RWPE1 (cell line): Measurements from ENCODE around the gene GNA12.

Experiments used
- CTCF ChIA-PET: fragments of 350-600 bp; sonication (Branson Sonifier 250); formaldehyde crosslinking; extraction: SDS; loops from one replicate; lab custom pipeline; 2021; lab: Yijun Ruan, JAX
- POLR2A ChIA-PET: fragments of 400-600 bp; formaldehyde crosslinking; extraction: SDS; loops from one replicate; lab custom pipeline; 2020; ENCODE audit warnings: antibody characterized with exemption; ENCODE audit not compliant: low non-redundant PET; lab: Yijun Ruan, JAX
- DNase-seq: peaks from one replicate; pipeline ENCODE4 v3.0.0; 2012; ENCODE audit warnings: low spot score
- H3K27ac ChIP-seq: fragments of 450-650 bp; 2 replicates; pipeline ENCODE4 v1.5.1; 2017
- TF ChIP-seq, protein P1 (sequence below): fragments of 450-650 bp; conservative IDR thresholded peaks from 2 replicates; pipeline ENCODE4 v1.5.1; 2017; ENCODE audit warnings: low read depth, mild to moderate bottlenecking

GNA12 gene

DNA sequence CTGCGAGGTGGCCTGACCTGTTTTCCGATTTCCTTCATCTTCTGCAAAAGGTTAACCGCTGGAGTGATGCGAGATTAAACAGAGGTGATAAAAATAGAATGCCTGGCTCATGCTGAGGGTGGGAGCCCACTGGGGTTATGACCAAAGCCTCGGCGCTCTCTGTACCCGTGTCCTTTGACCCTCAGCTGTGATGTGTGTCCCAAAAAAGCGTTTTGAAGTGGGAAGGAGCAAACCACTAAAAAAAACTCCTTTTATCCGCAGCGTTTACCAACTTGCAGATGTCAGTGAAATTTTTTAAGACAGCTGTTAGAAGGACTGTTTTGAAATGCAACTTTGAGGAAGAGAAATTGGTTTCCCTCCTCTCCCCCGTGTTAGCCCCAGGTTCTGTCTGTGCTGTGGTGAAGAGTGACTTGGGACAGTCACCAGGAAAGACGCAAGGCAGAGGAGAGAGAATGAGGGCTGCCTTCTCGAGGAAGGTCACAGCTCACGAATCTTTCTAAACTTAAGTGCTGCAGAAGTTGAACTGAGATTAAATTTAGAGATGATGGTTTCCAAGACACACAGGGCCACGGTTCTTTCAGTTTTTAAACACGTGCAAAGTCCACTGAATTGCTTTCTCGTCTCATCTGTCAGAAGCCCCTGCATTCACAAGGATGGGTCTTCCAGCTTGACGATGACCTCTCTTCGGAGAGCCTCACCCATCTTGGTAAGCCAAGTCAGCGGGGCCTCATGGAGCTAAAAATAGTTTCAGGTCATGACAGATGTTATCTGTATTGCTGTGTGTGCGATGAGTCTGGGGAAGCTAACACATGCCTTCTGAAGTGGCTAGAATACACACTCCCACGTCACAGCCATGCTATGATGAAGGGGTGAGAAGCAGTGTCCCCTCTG is 128.5 kb downstream of the GNA12 start:
- TF ChIP-seq, protein P1, sequence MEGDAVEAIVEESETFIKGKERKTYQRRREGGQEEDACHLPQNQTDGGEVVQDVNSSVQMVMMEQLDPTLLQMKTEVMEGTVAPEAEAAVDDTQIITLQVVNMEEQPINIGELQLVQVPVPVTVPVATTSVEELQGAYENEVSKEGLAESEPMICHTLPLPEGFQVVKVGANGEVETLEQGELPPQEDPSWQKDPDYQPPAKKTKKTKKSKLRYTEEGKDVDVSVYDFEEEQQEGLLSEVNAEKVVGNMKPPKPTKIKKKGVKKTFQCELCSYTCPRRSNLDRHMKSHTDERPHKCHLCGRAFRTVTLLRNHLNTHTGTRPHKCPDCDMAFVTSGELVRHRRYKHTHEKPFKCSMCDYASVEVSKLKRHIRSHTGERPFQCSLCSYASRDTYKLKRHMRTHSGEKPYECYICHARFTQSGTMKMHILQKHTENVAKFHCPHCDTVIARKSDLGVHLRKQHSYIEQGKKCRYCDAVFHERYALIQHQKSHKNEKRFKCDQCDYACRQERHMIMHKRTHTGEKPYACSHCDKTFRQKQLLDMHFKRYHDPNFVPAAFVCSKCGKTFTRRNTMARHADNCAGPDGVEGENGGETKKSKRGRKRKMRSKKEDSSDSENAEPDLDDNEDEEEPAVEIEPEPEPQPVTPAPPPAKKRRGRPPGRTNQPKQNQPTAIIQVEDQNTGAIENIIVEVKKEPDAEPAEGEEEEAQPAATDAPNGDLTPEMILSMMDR, result no peak
- no peak overlapping the region for H3K27ac ChIP-seq
- CTCF ChIA-PET, result interaction anchor here (1.0 kb wide), 1 partner anchor 248 kb away, joined by 3 read pairs; no protein-coding TSS in a partner anchor
- POLR2A ChIA-PET, result no interaction called here
- no peak for DNase-seq

- H3K27ac ChIP-seq, result no peak overlapping the region
- DNase-seq, result no peak
- POLR2A ChIA-PET, result interaction anchor here (0.6 kb wide), 1 partner anchor 14 kb away, joined by 5 read pairs; no protein-coding TSS in a partner anchor
- TF ChIP-seq, protein P1, result no peak
- CTCF ChIA-PET, result interaction anchor here (1.0 kb wide), 1 partner anchor 247 kb away, joined by 3 read pairs; no protein-coding TSS in a partner anchor
Measured at GRCh38 chr7:2714636-2715035, 129.5 kb downstream of the GNA12 start.

- TF ChIP-seq, protein P1, result no peak
- no peak overlapping the region for H3K27ac ChIP-seq
- ChIA-PET POLR2A (no interaction called here), CTCF (interaction anchor here (1.1 kb wide), 1 partner anchor 33 kb away, joined by 3 read pairs; no protein-coding TSS in a partner anchor)
- no peak for DNase-seq
Measured at GRCh38 chr7:2713978-2714377, 130.1 kb downstream of the GNA12 start.

DNA sequence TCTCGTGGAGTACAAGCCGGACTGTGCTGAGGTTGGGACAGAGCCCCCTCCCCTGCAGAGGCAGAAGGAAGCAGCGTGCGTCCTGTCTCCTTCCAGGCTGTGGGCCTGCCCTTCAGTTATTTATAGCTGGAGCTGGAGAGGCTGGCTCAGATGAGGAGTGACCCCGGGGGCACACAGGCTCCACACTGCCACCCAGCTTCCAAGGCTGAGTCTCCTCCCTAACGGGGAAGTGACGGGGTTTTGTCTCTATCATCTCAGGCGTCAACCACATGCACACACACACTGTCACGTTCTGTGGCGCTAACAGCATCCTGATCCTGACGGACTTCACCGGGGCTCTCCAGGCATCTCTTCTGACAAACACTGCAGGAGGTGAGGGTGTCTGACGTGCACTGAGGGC is 130.7 kb downstream of the GNA12 start:
- TF ChIP-seq, protein P1, result no peak
- ChIA-PET POLR2A (no interaction called here), CTCF (interaction anchor here (0.6 to 1.1 kb wide), 2 partner anchors 32 to 741 kb away, joined by 3 to 4 read pairs; no protein-coding TSS in a partner anchor)
- H3K27ac ChIP-seq, result no peak overlapping the region
- DNase-seq, result no peak

DNA sequence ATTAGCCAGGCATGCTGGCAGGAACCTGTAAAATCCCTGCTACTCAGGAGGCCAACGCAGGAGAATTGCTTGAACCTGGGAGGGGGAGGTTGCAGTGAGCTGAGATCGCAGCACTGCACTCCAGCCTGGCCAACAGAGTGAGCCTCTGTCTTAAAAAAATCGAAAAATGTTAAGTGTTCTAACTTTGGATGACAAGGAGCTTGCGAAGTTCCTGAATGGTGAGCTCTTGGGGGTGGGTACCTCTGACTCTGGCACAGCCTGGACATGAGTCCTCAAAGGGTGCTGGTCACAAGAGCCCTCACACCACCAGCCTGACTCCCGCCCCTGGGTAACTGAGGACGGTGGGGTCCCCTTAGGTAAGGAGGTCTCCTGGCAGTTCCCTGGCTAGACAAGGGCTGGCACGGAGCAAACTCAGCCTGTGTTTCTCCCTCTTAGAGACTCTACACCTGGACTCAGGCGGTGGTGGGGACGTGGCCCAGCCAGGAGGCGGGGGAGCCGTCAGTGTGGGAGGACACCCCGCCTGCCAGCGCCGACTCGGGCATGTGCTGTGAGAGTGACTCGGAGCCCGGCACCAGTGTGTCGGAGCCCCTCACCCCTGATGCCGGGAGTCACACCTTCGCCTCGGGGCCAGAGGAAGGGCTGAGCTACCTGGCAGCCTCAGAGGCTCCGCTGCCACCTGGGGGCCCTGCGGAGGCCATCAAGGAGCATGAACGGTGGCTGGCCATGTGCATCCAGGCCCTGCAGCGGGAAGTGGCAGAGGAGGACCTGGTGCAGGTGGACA is 132.0 kb downstream of the GNA12 start:
- ChIA-PET POLR2A (no interaction called here), CTCF (interaction anchor here (0.6 kb wide), 1 partner anchor 154 kb away, joined by 3 read pairs; no protein-coding TSS in a partner anchor)
- DNase-seq, result no peak
- H3K27ac ChIP-seq, result no peak overlapping the region
- TF ChIP-seq, protein P1, result no peak

DNA sequence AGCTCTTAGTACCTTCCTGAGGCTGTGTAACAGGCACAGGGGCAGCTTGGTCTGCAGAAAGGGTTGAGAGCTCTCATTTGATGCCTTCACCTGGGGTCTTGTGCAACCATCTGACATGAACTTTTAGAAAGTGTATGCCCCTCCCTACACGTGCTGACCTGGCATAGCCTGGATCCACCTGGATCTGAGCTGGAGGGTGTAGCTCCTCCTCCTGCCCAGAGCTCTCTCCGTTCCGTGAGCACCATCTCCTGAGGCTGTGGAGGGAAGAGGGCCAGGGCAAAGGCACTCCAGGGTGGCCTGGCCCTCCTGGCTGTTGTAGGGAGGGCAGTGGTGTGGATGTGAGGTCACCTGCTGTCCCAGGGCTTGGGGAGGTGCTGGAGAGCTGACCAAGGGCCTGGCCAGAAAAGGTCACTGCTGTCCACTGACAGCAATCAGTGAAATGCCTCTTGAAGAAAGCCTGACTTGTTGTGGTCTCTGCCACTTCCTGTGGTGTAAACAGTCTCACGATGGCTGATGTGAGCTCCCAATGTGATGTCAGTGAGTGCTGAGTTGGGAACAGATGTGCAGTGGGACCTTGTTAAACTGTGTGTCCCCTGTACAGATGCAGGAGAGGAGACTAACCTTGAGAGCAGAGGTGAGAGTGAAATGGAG is 133.1 kb downstream of the GNA12 start:
- TF ChIP-seq, protein P1, result no peak
- DNase-seq, result no peak
- ChIA-PET POLR2A (no interaction called here), CTCF (interaction anchor here (0.5 to 2.4 kb wide), 5 partner anchors 8 to 264 kb away, joined by 3 to 7 read pairs (median 5); no protein-coding TSS in a partner anchor)
- H3K27ac ChIP-seq, result no peak overlapping the region
